Measurements from ENCODE around the gene COL4A1. TPM values are rescaled to one million over a fixed set of nuclear protein-coding genes. Genes with fewer than 3 reads are reported as not detected.

COL4A1 gene
- total RNA-seq, 6 donors from 2014 or later: 81.7 to 309 (median 167) TPM

- ATAC-seq (ENCODE audit: low FRiP score in 2 of 2): no peak
- peak overlapping the region; percentile 64 to 95 (median 93) for H3K27ac ChIP-seq
- WGBS, 2 donors: 51 to 61% methylated on average over 11 to 19 of the region's 30 CpGs
Observed at GRCh38 chr13:110311443-110312338, 4.7 kb upstream of the COL4A1 start.

GRCh38 chr13:110310541-110311442 is 3.8 kb upstream of the COL4A1 start:
- DNase-seq: no peak
- ATAC-seq (ENCODE audit: low FRiP score in 2 of 2): no peak
- Histone ChIP-seq H3K27me3 (peaks cover 0 to 7% (median 3%) of the 10 kb centered on the region in 4 donors), H3K4me3 (peak overlapping the region in 3 of 4 donors; percentile 69 to 81 (median 73)), H3K4me1 (peaks cover 16 to 66% (median 34%) of the 10 kb centered on the region in 4 donors), H3K9me3 (no peaks in the 10 kb centered on the region), H3K27ac (peak overlapping the region; percentile 64 to 95 (median 93)), H3K36me3 (peaks cover 0 to 4% (median 0%) of the 10 kb centered on the region in 4 donors)
- TF ChIP-seq POLR2A (IDR thresholded peaks at IDR 0.05) (no peak), CTCF (IDR thresholded peaks at IDR 0.05) (no peak), POLR2AphosphoS5 (IDR thresholded peaks at IDR 0.05) (no peak), EP300 (IDR thresholded peaks at IDR 0.05) (no peak)
- 69 to 70% methylated on average over 9 to 14 of the region's 14 CpGs for WGBS, 2 donors

More at GRCh38 chr13:110311443-110312338, 4.7 kb upstream of the COL4A1 start:
- no peak for TF ChIP-seq POLR2A (IDR thresholded peaks at IDR 0.05)
- no peak for TF ChIP-seq CTCF (IDR thresholded peaks at IDR 0.05)
- TF ChIP-seq POLR2AphosphoS5 (IDR thresholded peaks at IDR 0.05): peak in 1 of 2 donors; percentile 43
- Histone ChIP-seq H3K4me3 (peak overlapping the region in 3 of 4 donors; percentile 7 to 81 (median 73)), H3K36me3 (peaks cover 0 to 9% (median 0%) of the 10 kb centered on the region in 4 donors), H3K27me3 (peaks cover 0 to 5% (median 3%) of the 10 kb centered on the region in 4 donors), H3K9me3 (no peaks in the 10 kb centered on the region), H3K4me1 (peaks cover 16 to 62% (median 34%) of the 10 kb centered on the region in 4 donors)
- DNase-seq: no peak

GRCh38 chr13:110309661-110310524 is 2.9 kb upstream of the COL4A1 start:
- H3K9me3 ChIP-seq: no peaks in the 10 kb centered on the region
- peak overlapping the region; percentile 91 to 95 (median 93) for H3K27ac ChIP-seq
- DNase-seq (no peak), ATAC-seq (ENCODE audit: low FRiP score in 2 of 2) (no peak)
- TF ChIP-seq POLR2A (IDR thresholded peaks at IDR 0.05) (no peak), POLR2AphosphoS5 (IDR thresholded peaks at IDR 0.05) (no peak), EP300 (IDR thresholded peaks at IDR 0.05) (no peak), CTCF (IDR thresholded peaks at IDR 0.05) (no peak)
- H3K4me1 ChIP-seq: peaks cover 14 to 65% (median 33%) of the 10 kb centered on the region in 4 donors
- H3K36me3 ChIP-seq: peaks cover 0 to 4% (median 0%) of the 10 kb centered on the region in 4 donors
- H3K4me3 ChIP-seq: peak overlapping the region; percentile 8 to 81 (median 71)
- peaks cover 0 to 7% (median 3%) of the 10 kb centered on the region in 4 donors for H3K27me3 ChIP-seq
- 64% methylated on average over 16 of the region's 16 CpGs for WGBS, 2 donors

Data from upper lobe of left lung (tissue), 6 donors.